GM23338 (cell line): ENCODE measurements around the gene ARHGAP42. TPM values are rescaled to one million over a fixed set of nuclear protein-coding genes. Genes with fewer than 3 reads are reported as not detected.

Source experiments
- ATAC-seq: fragments of 200-7000 bp; cut with Tn5 transposase; 3 replicates; pipeline ENCODE4 v1.9.1; 2020
- DNase-seq: peaks from one replicate; pipeline ENCODE4 v3.0.0-alpha.2; 2015; ENCODE audit warnings: low spot score
- H2AFZ ChIP-seq: fragments of 200-600 bp; sonication (generic); 2 replicates; pipeline ENCODE4 v1.8.0; 2016; ENCODE audit warnings: antibody characterized with exemption, mild to moderate bottlenecking, moderate library complexity
- H3F3A ChIP-seq: fragments of 200-600 bp; sonication (generic); replicated peaks from 2 replicates; pipeline ENCODE4 v1.8.0; 2017; ENCODE audit warnings: antibody characterized with exemption, mixed run types, low read depth
- H3K27ac ChIP-seq: fragments of 200-600 bp; sonication (generic); 2 replicates; pipeline ENCODE4 v1.6.1; 2016; ENCODE audit warnings: low read depth
- H3K27me3 ChIP-seq: fragments of 200-600 bp; sonication (generic); 2 replicates; pipeline ENCODE4 v1.8.0; 2016; ENCODE audit warnings: mild to moderate bottlenecking, mixed run types, moderate library complexity; ENCODE audit not compliant: insufficient read depth
- H3K36me3 ChIP-seq: fragments of 200-600 bp; sonication (generic); 2 replicates; pipeline ENCODE4 v1.8.0; 2016; ENCODE audit warnings: mild to moderate bottlenecking; ENCODE audit not compliant: insufficient read depth
- H3K4me1 ChIP-seq: fragments of 200-600 bp; sonication (generic); 2 replicates; pipeline ENCODE4 v1.8.0; 2016; ENCODE audit warnings: mild to moderate bottlenecking, moderate library complexity; ENCODE audit not compliant: insufficient read depth
- H3K4me2 ChIP-seq: fragments of 200-600 bp; sonication (generic); 2 replicates; pipeline ENCODE4 v1.7.1; 2017; ENCODE audit warnings: mixed run types
- H3K4me3 ChIP-seq: fragments of 200-600 bp; sonication (generic); 2 replicates; pipeline ENCODE4 v1.6.1; 2016; ENCODE audit warnings: mixed run types
- H3K79me2 ChIP-seq: fragments of 200-600 bp; sonication (generic); replicated peaks from 2 replicates; pipeline ENCODE4 v1.8.0; 2017; ENCODE audit warnings: mild to moderate bottlenecking; ENCODE audit not compliant: insufficient read depth
- H3K9me2 ChIP-seq: fragments of 200-600 bp; sonication (generic); 2 replicates; pipeline ENCODE4 v1.8.0; 2017; ENCODE audit not compliant: insufficient read depth
- H4K20me1 ChIP-seq: fragments of 200-600 bp; sonication (generic); replicated peaks from 2 replicates; pipeline ENCODE4 v1.8.0; 2017; ENCODE audit warnings: mild to moderate bottlenecking; ENCODE audit not compliant: insufficient read depth
- H3K27ac Mint-ChIP-seq: 2 replicates; pipeline ENCODE4 v1.8.0; 2020; ENCODE audit warnings: inconsistent platforms, mild to moderate bottlenecking, moderate library complexity, mixed read lengths
- H3K27me3 Mint-ChIP-seq: 3 replicates; pipeline ENCODE4 v1.8.0; 2022; ENCODE audit warnings: low read depth, mild to moderate bottlenecking, moderate library complexity, mixed read lengths, inconsistent platforms; ENCODE audit not compliant: insufficient read depth, poor library complexity
- H3K36me3 Mint-ChIP-seq: 3 replicates; pipeline ENCODE4 v1.8.0; 2021; ENCODE audit warnings: low read depth, mild to moderate bottlenecking, inconsistent platforms, moderate library complexity, mixed read lengths
- H3K4me1 Mint-ChIP-seq: 3 replicates; pipeline ENCODE4 v1.8.0; 2020; ENCODE audit warnings: mild to moderate bottlenecking, inconsistent platforms, mixed read lengths
- H3K4me3 Mint-ChIP-seq: 3 replicates; pipeline ENCODE4 v1.8.0; 2021; ENCODE audit warnings: moderate library complexity, mild to moderate bottlenecking, inconsistent platforms, mixed read lengths
- H3K9me3 Mint-ChIP-seq: 3 replicates; pipeline ENCODE4 v1.8.0; 2020; ENCODE audit warnings: moderate library complexity, mild to moderate bottlenecking, inconsistent platforms, mixed read lengths
- CREB1 ChIP-seq: fragments of 250-450 bp; sonication (Bioruptor Pico); IDR thresholded peaks from 2 replicates; pipeline ENCODE4 v1.5.0; 2020; ENCODE audit warnings: low read depth, mild to moderate bottlenecking, moderate library complexity
- CTCF ChIP-seq, 2 experiments: fragments of 200-600 bp in 1 of 2; sonication (generic) in 1 of 2; conservative IDR thresholded peaks; 2 replicates each; pipeline versions ENCODE4 v1.5.1 to v1.6.1; 2016 to 2017; ENCODE audit warnings: antibody characterized with exemption in 2 of 2, low read depth in 2 of 2, mild to moderate bottlenecking in 2 of 2, moderate library complexity in 1 of 2
- EZH2 ChIP-seq: fragments of 200-600 bp; sonication (generic); IDR thresholded peaks from one replicate; pipeline ENCODE4 v1.8.0; 2017; ENCODE audit warnings: antibody characterized with exemption, mild to moderate bottlenecking, low read depth; ENCODE audit not compliant: unreplicated experiment
- EZH2phosphoT487 ChIP-seq: fragments of 200-600 bp; sonication (generic); IDR thresholded peaks from one replicate; pipeline ENCODE4 v1.8.1; 2018; ENCODE audit warnings: antibody characterized with exemption; ENCODE audit not compliant: unreplicated experiment
- JUNB ChIP-seq: IDR thresholded peaks from one replicate; pipeline ENCODE4 v1.6.1; 2016; ENCODE audit warnings: antibody characterized with exemption; ENCODE audit not compliant: unreplicated experiment
- NANOG ChIP-seq: IDR thresholded peaks from 2 replicates; pipeline ENCODE4 v1.6.1; 2016; ENCODE audit warnings: antibody characterized with exemption, borderline replicate concordance
- POLR2AphosphoS5 ChIP-seq: IDR thresholded peaks from 2 replicates; pipeline ENCODE4 v1.6.1; 2016; ENCODE audit warnings: antibody characterized with exemption, low read depth
- STAT1 ChIP-seq: IDR thresholded peaks from one replicate; pipeline ENCODE4 v1.6.1; 2016; ENCODE audit warnings: antibody characterized with exemption; ENCODE audit not compliant: unreplicated experiment
- ZNF114 ChIP-seq: fragments of 250-450 bp; sonication (Bioruptor Pico); IDR thresholded peaks from 2 replicates; pipeline ENCODE4 v1.5.0; 2020; ENCODE audit warnings: mild to moderate bottlenecking, moderate library complexity
- ZNF331 ChIP-seq: fragments of 250-450 bp; sonication (Bioruptor Pico); IDR thresholded peaks from 2 replicates; pipeline ENCODE4 v1.5.0; 2020; ENCODE audit warnings: low read depth, mild to moderate bottlenecking, moderate library complexity
- polyA plus RNA-seq: library from polyadenylated mRNA; unstranded; fragments of >200 nt; fragmentation: Nextera tagmentation; extraction: Ambion mirVana; gene quantifications from 2 replicates; pipeline ENCODE4 v1.2.1, GENCODE V29; 2016
- total RNA-seq: library from RNA; depleted of rRNA; stranded (reverse); fragments of >200 nt; shearing (Covaris generic); gene quantifications from 2 replicates; pipeline ENCODE4 v1.2.3, GENCODE V29; 2014
- TF ChIP-seq, protein P1 (sequence below): IDR thresholded peaks from 2 replicates; pipeline ENCODE4 v1.6.1; 2016; ENCODE audit warnings: antibody characterized with exemption
- TF ChIP-seq, protein P2 (sequence below): IDR thresholded peaks from one replicate; pipeline ENCODE4 v1.6.1; 2018; ENCODE audit warnings: antibody characterized with exemption; ENCODE audit not compliant: unreplicated experiment
- TF ChIP-seq, protein P3 (sequence below): fragments of 250-450 bp; sonication (Bioruptor Pico); IDR thresholded peaks from 2 replicates; pipeline ENCODE4 v1.5.0; 2020; ENCODE audit warnings: mild to moderate bottlenecking, moderate library complexity

Gene ARHGAP42
- total and polyA plus RNA-seq, 2 experiments from 2014 or later, result 23.7 to 35.7 TPM

GRCh38 chr11:100867606-100868005 lies 180.5 kb downstream of the ARHGAP42 start:
- no peak for TF ChIP-seq CTCF (conservative IDR thresholded peaks at IDR 0.05; ENCODE audit: low read depth in 2 of 2)
- TF ChIP-seq, protein P1, sequence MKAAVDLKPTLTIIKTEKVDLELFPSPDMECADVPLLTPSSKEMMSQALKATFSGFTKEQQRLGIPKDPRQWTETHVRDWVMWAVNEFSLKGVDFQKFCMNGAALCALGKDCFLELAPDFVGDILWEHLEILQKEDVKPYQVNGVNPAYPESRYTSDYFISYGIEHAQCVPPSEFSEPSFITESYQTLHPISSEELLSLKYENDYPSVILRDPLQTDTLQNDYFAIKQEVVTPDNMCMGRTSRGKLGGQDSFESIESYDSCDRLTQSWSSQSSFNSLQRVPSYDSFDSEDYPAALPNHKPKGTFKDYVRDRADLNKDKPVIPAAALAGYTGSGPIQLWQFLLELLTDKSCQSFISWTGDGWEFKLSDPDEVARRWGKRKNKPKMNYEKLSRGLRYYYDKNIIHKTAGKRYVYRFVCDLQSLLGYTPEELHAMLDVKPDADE, result no peak
- no peak for TF ChIP-seq CREB1 (CRISPR knock-in tag)
- TF ChIP-seq EZH2phosphoT487, result no peak
- no peak for TF ChIP-seq ZNF331
- TF ChIP-seq ZNF114 (CRISPR knock-in tag), result no peak
- TF ChIP-seq NANOG, result no peak
- TF ChIP-seq EZH2, result no peak
- TF ChIP-seq STAT1, result no peak
- TF ChIP-seq JUNB, result no peak
- TF ChIP-seq, protein P2, sequence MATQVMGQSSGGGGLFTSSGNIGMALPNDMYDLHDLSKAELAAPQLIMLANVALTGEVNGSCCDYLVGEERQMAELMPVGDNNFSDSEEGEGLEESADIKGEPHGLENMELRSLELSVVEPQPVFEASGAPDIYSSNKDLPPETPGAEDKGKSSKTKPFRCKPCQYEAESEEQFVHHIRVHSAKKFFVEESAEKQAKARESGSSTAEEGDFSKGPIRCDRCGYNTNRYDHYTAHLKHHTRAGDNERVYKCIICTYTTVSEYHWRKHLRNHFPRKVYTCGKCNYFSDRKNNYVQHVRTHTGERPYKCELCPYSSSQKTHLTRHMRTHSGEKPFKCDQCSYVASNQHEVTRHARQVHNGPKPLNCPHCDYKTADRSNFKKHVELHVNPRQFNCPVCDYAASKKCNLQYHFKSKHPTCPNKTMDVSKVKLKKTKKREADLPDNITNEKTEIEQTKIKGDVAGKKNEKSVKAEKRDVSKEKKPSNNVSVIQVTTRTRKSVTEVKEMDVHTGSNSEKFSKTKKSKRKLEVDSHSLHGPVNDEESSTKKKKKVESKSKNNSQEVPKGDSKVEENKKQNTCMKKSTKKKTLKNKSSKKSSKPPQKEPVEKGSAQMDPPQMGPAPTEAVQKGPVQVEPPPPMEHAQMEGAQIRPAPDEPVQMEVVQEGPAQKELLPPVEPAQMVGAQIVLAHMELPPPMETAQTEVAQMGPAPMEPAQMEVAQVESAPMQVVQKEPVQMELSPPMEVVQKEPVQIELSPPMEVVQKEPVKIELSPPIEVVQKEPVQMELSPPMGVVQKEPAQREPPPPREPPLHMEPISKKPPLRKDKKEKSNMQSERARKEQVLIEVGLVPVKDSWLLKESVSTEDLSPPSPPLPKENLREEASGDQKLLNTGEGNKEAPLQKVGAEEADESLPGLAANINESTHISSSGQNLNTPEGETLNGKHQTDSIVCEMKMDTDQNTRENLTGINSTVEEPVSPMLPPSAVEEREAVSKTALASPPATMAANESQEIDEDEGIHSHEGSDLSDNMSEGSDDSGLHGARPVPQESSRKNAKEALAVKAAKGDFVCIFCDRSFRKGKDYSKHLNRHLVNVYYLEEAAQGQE, result no peak
- no peak for TF ChIP-seq POLR2AphosphoS5
- TF ChIP-seq, protein P3, sequence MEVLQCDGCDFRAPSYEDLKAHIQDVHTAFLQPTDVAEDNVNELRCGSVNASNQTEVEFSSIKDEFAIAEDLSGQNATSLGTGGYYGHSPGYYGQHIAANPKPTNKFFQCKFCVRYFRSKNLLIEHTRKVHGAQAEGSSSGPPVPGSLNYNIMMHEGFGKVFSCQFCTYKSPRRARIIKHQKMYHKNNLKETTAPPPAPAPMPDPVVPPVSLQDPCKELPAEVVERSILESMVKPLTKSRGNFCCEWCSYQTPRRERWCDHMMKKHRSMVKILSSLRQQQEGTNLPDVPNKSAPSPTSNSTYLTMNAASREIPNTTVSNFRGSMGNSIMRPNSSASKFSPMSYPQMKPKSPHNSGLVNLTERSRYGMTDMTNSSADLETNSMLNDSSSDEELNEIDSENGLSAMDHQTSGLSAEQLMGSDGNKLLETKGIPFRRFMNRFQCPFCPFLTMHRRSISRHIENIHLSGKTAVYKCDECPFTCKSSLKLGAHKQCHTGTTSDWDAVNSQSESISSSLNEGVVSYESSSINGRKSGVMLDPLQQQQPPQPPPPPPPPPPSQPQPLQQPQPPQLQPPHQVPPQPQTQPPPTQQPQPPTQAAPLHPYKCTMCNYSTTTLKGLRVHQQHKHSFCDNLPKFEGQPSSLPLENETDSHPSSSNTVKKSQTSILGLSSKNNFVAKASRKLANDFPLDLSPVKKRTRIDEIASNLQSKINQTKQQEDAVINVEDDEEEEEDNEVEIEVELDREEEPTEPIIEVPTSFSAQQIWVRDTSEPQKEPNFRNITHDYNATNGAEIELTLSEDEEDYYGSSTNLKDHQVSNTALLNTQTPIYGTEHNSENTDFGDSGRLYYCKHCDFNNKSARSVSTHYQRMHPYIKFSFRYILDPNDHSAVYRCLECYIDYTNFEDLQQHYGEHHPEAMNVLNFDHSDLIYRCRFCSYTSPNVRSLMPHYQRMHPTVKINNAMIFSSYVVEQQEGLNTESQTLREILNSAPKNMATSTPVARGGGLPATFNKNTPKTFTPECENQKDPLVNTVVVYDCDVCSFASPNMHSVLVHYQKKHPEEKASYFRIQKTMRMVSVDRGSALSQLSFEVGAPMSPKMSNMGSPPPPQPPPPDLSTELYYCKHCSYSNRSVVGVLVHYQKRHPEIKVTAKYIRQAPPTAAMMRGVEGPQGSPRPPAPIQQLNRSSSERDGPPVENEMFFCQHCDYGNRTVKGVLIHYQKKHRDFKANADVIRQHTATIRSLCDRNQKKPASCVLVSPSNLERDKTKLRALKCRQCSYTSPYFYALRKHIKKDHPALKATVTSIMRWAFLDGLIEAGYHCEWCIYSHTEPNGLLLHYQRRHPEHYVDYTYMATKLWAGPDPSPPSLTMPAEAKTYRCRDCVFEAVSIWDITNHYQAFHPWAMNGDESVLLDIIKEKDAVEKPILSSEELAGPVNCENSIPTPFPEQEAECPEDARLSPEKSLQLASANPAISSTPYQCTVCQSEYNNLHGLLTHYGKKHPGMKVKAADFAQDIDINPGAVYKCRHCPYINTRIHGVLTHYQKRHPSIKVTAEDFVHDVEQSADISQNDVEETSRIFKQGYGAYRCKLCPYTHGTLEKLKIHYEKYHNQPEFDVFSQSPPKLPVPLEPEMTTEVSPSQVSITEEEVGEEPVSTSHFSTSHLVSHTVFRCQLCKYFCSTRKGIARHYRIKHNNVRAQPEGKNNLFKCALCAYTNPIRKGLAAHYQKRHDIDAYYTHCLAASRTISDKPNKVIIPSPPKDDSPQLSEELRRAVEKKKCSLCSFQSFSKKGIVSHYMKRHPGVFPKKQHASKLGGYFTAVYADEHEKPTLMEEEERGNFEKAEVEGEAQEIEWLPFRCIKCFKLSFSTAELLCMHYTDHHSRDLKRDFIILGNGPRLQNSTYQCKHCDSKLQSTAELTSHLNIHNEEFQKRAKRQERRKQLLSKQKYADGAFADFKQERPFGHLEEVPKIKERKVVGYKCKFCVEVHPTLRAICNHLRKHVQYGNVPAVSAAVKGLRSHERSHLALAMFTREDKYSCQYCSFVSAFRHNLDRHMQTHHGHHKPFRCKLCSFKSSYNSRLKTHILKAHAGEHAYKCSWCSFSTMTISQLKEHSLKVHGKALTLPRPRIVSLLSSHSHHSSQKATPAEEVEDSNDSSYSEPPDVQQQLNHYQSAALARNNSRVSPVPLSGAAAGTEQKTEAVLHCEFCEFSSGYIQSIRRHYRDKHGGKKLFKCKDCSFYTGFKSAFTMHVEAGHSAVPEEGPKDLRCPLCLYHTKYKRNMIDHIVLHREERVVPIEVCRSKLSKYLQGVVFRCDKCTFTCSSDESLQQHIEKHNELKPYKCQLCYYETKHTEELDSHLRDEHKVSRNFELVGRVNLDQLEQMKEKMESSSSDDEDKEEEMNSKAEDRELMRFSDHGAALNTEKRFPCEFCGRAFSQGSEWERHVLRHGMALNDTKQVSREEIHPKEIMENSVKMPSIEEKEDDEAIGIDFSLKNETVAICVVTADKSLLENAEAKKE (CRISPR knock-in tag), result no peak
- no peak overlapping the region for H2AFZ ChIP-seq
- H3K27me3 ChIP-seq, result no peaks in the 10 kb centered on the region

More at GRCh38 chr11:100867606-100868005, 180.5 kb downstream of the ARHGAP42 start:
- Histone ChIP-seq H4K20me1 (no peaks in the 10 kb centered on the region), H3K9me2 (0 out of 2 replicates have a peak, but pooled peaks cover 3% of the 10 kb centered on the region), H3K36me3 (no peaks in the 10 kb centered on the region), H3F3A (no peaks in the 10 kb centered on the region), H3K79me2 (no peaks in the 10 kb centered on the region), H3K4me2 (no peak overlapping the region), H3K4me3 (no peak overlapping the region), H3K4me1 (peaks cover 10% of the 10 kb centered on the region), H3K27ac (no peak overlapping the region)
- no peak for ATAC-seq
- no peak overlapping the region for H3K27ac Mint-ChIP-seq
- H3K27me3 Mint-ChIP-seq, result no peaks in the 10 kb centered on the region
- no peaks in the 10 kb centered on the region for H3K36me3 Mint-ChIP-seq
- no peak for DNase-seq
- H3K9me3 Mint-ChIP-seq, result no peaks in the 10 kb centered on the region
- H3K4me3 Mint-ChIP-seq, result no peak overlapping the region
- peaks cover 25% of the 10 kb centered on the region for H3K4me1 Mint-ChIP-seq
